Stimulated activated CD4-positive, alpha-beta T cell treated with anti-CD3 and anti-CD28 coated beads, Interleukin-1b, Interleukin-23, amount 100 ng/mL, for 24 hours (primary cell): ENCODE data around the gene EVA1A.

Source experiments
- DNase-seq, 4 experiments: peaks; one replicate each; pipeline ENCODE4 v3.0.0-alpha.2; 2020; ENCODE audit warnings: low read depth in 4 of 4, low spot score in 1 of 4

EVA1A gene

DNA sequence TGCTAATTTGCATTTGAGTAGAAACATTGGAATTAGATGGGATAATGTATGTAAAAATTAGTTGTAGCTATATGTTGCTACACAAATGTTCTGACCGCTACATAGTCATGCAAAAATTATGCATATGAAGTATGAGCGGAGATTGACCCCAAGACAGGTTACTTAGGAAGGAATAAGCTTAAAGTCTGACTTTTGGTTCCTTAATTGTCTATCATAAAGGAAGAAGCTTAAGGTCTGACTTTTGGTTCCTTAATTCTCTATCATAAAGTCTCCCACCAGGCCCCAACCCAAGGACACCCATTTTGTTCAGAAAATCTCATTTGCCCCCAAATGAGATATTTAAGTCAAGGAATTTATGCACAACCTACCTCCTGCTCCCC is 106.5 kb downstream of the EVA1A start:
- no peak for DNase-seq

- DNase-seq, result no peak
Measured at GRCh38 chr2:75453384-75454240, 107.1 kb downstream of the EVA1A start.

DNA sequence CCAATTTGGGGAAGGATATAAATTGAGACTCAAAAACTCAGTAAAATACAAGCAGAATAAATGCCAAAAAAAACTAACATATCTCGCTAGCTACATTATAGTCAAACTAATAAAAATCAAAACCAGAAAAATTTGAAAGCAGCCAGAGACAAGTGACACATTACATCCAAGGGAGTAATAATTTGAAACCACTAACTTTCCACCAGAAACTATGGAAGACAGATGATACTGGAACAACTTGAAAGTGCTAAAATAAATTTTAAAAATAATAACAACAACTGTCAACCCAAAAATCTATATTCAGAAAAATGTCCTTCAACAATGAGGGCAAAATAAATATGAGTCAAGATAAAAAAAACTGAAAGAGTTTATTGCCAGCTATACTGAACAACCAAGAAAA is 110.7 kb downstream of the EVA1A start:
- no peak for DNase-seq

DNA sequence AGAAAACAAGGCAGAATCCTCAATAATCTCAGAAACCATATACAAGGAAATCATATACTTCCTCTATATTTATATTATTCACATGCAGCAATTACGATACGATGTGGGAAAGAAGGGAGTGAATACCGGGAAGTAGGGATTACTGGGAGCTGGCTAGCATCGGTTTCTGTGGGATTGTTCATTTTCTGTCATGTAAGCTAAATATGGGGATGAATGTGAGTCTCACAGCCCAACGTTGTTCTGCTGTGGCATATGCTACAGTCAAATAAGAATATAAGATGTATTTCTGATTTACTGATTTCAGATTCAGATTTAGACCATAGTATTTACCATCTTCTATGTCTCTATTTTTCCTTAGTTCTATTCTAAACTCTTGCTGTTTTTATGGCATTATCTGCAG is 113.6 kb downstream of the EVA1A start:
- DNase-seq, result no peak
